ENCODE data around the gene NAALADL2.

DNA sequence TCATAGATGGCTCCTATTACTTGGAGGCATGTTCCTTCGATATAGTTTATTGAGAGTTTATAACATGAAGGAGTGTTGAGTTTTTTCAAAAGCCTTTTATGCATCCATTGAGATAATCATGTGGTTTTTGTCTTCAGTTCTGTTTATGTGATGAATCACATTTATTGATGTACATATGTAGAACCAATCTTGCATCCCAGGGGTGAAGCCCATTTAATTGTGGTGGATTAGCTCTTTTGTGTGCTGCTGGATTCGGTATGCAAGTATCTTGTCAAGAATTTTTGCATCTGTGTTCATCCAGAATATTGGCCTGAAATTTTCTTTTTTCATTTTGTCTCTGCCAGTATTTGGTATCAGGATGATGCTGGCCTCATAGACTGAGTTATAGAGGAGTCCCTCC, 81.0 kb downstream of the NAALADL2 start:
- no peak for TF ChIP-seq POLR2AphosphoS5 (IDR thresholded peaks at IDR 0.05; ENCODE audit: borderline replicate concordance, low read depth, low read length)
- TF ChIP-seq EZH2 (IDR thresholded peaks at IDR 0.05), result no peak
